BLaER1 (cell line): ENCODE data around the gene SCARB2.
"Not testable (repeated sequence)": the region's sequence is repeated elsewhere in the genome, so short reads cannot be mapped to it uniquely, and the experiment has no call there.

ENCODE experiments used
- H3K27ac ChIP-seq: shearing (Covaris generic); formaldehyde crosslinking; 2 replicates; pipeline ENCODE4 v1.8.1; 2022
- H3K27me3 ChIP-seq: shearing (Covaris generic); formaldehyde crosslinking; 2 replicates; pipeline ENCODE4 v1.8.1; 2022
- H3K36me3 ChIP-seq: shearing (Covaris generic); formaldehyde crosslinking; 2 replicates; pipeline ENCODE4 v1.8.1; 2022
- H3K4me1 ChIP-seq: shearing (Covaris generic); formaldehyde crosslinking; 2 replicates; pipeline ENCODE4 v1.8.1; 2022
- H3K4me2 ChIP-seq: shearing (Covaris generic); formaldehyde crosslinking; 2 replicates; pipeline ENCODE4 v1.8.1; 2022
- H3K4me3 ChIP-seq: shearing (Covaris generic); formaldehyde crosslinking; 2 replicates; pipeline ENCODE4 v1.8.1; 2022
- H3K9ac ChIP-seq: shearing (Covaris generic); formaldehyde crosslinking; 2 replicates; pipeline ENCODE4 v1.8.1; 2022
- H3K9me3 ChIP-seq: shearing (Covaris generic); formaldehyde crosslinking; 2 replicates; pipeline ENCODE4 v1.8.1; 2022
- H4K20me1 ChIP-seq: shearing (Covaris generic); formaldehyde crosslinking; 2 replicates; pipeline ENCODE4 v1.8.1; 2022
- Cebpa-rat ChIP-seq: shearing (Covaris generic); IDR thresholded peaks from 2 replicates; pipeline ENCODE4 v1.8.1; 2022

The SCARB2 gene

GRCh38 chr4:76246025-76246424 lies 32.4 kb upstream of the SCARB2 start:
- TF ChIP-seq Cebpa-rat: no peak
- H3K27me3 ChIP-seq: peaks cover 4% of the 10 kb centered on the region
- H3K4me3 ChIP-seq: no peak overlapping the region
- H3K9ac ChIP-seq: no peak overlapping the region
- H3K9me3 ChIP-seq: peaks cover 3% of the 10 kb centered on the region; the same call in 1 of the 2 replicates
- H3K4me2 ChIP-seq: no peak overlapping the region
- no peaks in the 10 kb centered on the region for H3K36me3 ChIP-seq
- no peaks in the 10 kb centered on the region for H4K20me1 ChIP-seq
- no peaks in the 10 kb centered on the region for H3K4me1 ChIP-seq
- no peak overlapping the region for H3K27ac ChIP-seq

- H3K4me2 ChIP-seq, H4K20me1 ChIP-seq, H3K4me1 ChIP-seq, H3K27me3 ChIP-seq, H3K9ac ChIP-seq, H3K4me3 ChIP-seq, H3K36me3 ChIP-seq, H3K27ac ChIP-seq: not testable (repeated sequence)
- H3K9me3 ChIP-seq: peaks cover 13% of the 10 kb centered on the region
Observed at GRCh38 chr4:76243877-76244276, 30.3 kb upstream of the SCARB2 start.

GRCh38 chr4:76240236-76240635 lies 26.6 kb upstream of the SCARB2 start:
- no peak overlapping the region for H3K4me3 ChIP-seq
- no peak overlapping the region for H3K4me2 ChIP-seq
- no peak for TF ChIP-seq Cebpa-rat
- no peak overlapping the region for H3K9ac ChIP-seq
- peaks cover 20% of the 10 kb centered on the region for H3K9me3 ChIP-seq
- H3K4me1 ChIP-seq: no peaks in the 10 kb centered on the region
- no peaks in the 10 kb centered on the region for H3K36me3 ChIP-seq
- no peaks in the 10 kb centered on the region for H4K20me1 ChIP-seq
- H3K27ac ChIP-seq: no peak overlapping the region
- H3K27me3 ChIP-seq: no peaks in the 10 kb centered on the region

DNA sequence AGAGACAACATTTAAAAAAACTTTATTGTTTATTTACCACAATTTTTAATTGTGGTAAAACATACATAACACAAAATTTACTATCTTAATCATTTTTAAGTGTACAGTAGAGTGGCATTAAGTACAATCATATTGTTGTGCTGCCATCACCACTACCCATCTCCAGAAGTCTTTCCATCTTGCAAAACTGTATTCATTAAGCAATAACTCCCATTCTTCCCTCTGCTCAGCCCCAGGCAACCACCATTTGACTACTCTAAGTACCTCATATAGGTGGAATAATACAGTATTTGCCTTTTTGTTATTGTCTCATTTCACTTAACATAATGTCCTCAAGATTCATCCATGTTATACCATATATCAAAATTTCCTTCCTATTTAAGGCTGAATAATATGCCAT lies 25.1 kb upstream of the SCARB2 start:
- Histone ChIP-seq H3K4me1 (no peaks in the 10 kb centered on the region), H3K4me3 (no peak overlapping the region), H4K20me1 (no peaks in the 10 kb centered on the region), H3K27ac (no peak overlapping the region), H3K9me3 (peaks cover 20% of the 10 kb centered on the region), H3K4me2 (no peak overlapping the region), H3K36me3 (no peaks in the 10 kb centered on the region), H3K9ac (no peak overlapping the region), H3K27me3 (no peaks in the 10 kb centered on the region)
- no peak for TF ChIP-seq Cebpa-rat

- H3K4me2 ChIP-seq: no peak overlapping the region
- no peaks in the 10 kb centered on the region for H4K20me1 ChIP-seq
- no peak overlapping the region for H3K27ac ChIP-seq
- H3K9me3 ChIP-seq: peaks cover 20% of the 10 kb centered on the region
- no peaks in the 10 kb centered on the region for H3K36me3 ChIP-seq
- no peaks in the 10 kb centered on the region for H3K4me1 ChIP-seq
- TF ChIP-seq Cebpa-rat: no peak
- no peak overlapping the region for H3K4me3 ChIP-seq
- H3K27me3 ChIP-seq: no peaks in the 10 kb centered on the region
- no peak overlapping the region for H3K9ac ChIP-seq
Observed at GRCh38 chr4:76238236-76238635, 24.6 kb upstream of the SCARB2 start.

GRCh38 chr4:76235915-76236314 lies 22.3 kb upstream of the SCARB2 start:
- Histone ChIP-seq H4K20me1 (no peaks in the 10 kb centered on the region), H3K9ac (no peak overlapping the region), H3K4me2 (no peak overlapping the region), H3K27ac (no peak overlapping the region), H3K36me3 (no peaks in the 10 kb centered on the region), H3K27me3 (no peaks in the 10 kb centered on the region), H3K9me3 (peaks cover 20% of the 10 kb centered on the region), H3K4me1 (no peaks in the 10 kb centered on the region), H3K4me3 (no peak overlapping the region)
- no peak for TF ChIP-seq Cebpa-rat

GRCh38 chr4:76235407-76235806 lies 21.8 kb upstream of the SCARB2 start:
- H3K9ac ChIP-seq: no peak overlapping the region
- H3K4me2 ChIP-seq: no peak overlapping the region

DNA sequence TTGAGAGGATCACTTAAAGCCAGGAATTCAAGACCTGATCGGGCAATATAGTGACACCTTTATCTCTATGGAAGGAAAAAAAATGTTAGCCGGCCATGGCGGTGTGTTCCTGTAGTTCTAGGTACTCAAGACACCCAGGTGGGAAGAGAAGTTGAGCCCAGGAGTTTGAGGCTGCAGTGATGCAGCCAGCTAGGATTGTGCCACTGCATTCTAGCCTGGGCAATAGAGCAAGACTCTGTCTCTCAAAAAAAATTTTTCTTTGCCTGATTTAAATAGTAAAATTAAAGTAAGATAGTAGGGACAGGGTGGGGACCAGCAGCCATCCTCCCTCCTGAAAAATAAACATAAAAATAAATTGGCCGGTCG lies 21.0 kb upstream of the SCARB2 start:
- H3K4me3 ChIP-seq: no peak overlapping the region
- no peak for TF ChIP-seq Cebpa-rat

More at GRCh38 chr4:76235407-76235806, 21.8 kb upstream of the SCARB2 start:
- Histone ChIP-seq H3K4me1 (no peaks in the 10 kb centered on the region), H3K4me3 (no peak overlapping the region), H3K9me3 (peaks cover 16% of the 10 kb centered on the region), H4K20me1 (no peaks in the 10 kb centered on the region), H3K27ac (no peak overlapping the region), H3K27me3 (no peaks in the 10 kb centered on the region), H3K36me3 (no peaks in the 10 kb centered on the region)
- TF ChIP-seq Cebpa-rat: no peak

DNA sequence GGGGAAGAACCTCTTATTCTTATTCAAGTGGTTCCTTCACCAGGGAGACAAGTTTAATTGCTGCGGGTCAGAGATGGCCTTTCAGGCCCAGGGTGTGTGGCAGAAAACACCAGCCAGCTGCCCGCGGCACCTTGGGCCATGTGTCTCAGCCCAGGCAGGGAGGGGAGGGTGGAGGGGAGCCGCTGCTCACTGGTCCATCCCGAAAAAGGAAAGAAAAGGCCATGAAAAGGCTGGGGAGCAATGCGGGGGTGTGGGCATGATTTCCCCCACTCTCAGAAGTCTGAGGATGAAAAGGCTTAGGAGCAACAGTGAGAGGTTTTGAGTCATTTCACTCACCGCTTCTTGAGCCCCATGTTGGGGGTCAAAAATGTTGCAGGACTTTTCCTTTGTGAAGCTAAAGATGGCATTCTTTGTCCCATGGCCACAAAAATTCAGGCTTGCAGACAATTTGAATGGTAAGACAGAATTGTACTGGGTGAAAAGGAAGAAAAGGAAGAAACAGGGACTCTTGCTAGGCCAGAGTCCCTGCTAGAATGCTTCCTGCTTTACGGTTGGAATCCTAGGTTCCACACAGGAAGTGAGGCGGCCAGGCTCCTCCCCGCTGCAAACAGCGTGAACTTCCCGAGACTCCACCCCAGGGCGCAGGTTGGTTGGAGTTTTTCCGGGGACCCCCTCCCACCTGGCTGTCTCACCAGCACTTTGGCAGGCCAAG lies 20.5 kb upstream of the SCARB2 start:
- no peaks in the 10 kb centered on the region for H3K36me3 ChIP-seq
- no peaks in the 10 kb centered on the region for H4K20me1 ChIP-seq
- no peak overlapping the region for H3K27ac ChIP-seq
- H3K4me2 ChIP-seq: no peak overlapping the region
- no peak for TF ChIP-seq Cebpa-rat
- no peak overlapping the region for H3K4me3 ChIP-seq
- H3K27me3 ChIP-seq: no peaks in the 10 kb centered on the region
- H3K9ac ChIP-seq: no peak overlapping the region
- H3K4me1 ChIP-seq: no peaks in the 10 kb centered on the region
- peaks cover 12% of the 10 kb centered on the region; the same call in 1 of the 2 replicates for H3K9me3 ChIP-seq

More for the DNA sequence above, 21.0 kb upstream of the SCARB2 start:
- Histone ChIP-seq H3K36me3 (no peaks in the 10 kb centered on the region), H3K27ac (no peak overlapping the region), H4K20me1 (no peaks in the 10 kb centered on the region), H3K4me2 (no peak overlapping the region), H3K27me3 (no peaks in the 10 kb centered on the region), H3K9ac (no peak overlapping the region), H3K9me3 (peaks cover 9% of the 10 kb centered on the region), H3K4me1 (no peaks in the 10 kb centered on the region)

DNA sequence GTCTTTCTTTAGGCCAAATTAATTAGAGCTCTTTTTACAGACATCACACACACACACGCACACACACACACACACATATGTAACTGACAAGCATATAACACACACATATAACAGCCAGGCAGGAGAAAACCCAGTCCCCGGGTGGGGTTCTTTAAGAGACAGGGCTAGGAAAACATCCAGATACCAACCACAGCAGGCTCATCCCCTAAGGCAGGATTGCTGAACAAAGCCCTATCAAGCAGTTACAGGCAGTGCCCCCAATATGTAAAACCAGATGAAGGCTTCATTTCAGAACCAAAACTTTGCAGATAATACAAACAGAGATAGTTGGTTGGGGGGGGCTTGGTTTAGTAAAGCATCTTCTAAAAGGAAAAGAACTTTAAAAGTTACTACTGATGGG lies 19.9 kb upstream of the SCARB2 start:
- no peak overlapping the region for H3K4me2 ChIP-seq
- no peak overlapping the region for H3K9ac ChIP-seq

GRCh38 chr4:76233083-76233482 lies 19.5 kb upstream of the SCARB2 start:
- Histone ChIP-seq H3K9ac (no peak overlapping the region), H3K27me3 (no peaks in the 10 kb centered on the region), H3K4me3 (no peak overlapping the region), H3K4me2 (no peak overlapping the region), H3K36me3 (no peaks in the 10 kb centered on the region), H4K20me1 (no peaks in the 10 kb centered on the region), H3K4me1 (no peaks in the 10 kb centered on the region), H3K9me3 (peaks cover 17% of the 10 kb centered on the region), H3K27ac (no peak overlapping the region)
- no peak for TF ChIP-seq Cebpa-rat

More for the DNA sequence above, 19.9 kb upstream of the SCARB2 start:
- no peak for TF ChIP-seq Cebpa-rat
- H3K4me1 ChIP-seq: no peaks in the 10 kb centered on the region
- no peaks in the 10 kb centered on the region for H4K20me1 ChIP-seq
- no peak overlapping the region for H3K27ac ChIP-seq
- no peaks in the 10 kb centered on the region for H3K36me3 ChIP-seq
- peaks cover 14% of the 10 kb centered on the region for H3K9me3 ChIP-seq
- no peaks in the 10 kb centered on the region for H3K27me3 ChIP-seq
- H3K4me3 ChIP-seq: no peak overlapping the region
